HG03565 (cell line): ENCODE measurements around the gene CYTH4.
"Not testable (repeated sequence)": the region's sequence is repeated elsewhere in the genome, so short reads cannot be mapped to it uniquely, and the experiment has no call there.

Experiments
- ATAC-seq: cut with Tn5 transposase; IDR thresholded peaks from one replicate; pipeline ENCODE4 v1.9.1; 2021; ENCODE audit warnings: mild to moderate bottlenecking, moderate library complexity; ENCODE audit not compliant: unreplicated experiment

CYTH4 gene

DNA sequence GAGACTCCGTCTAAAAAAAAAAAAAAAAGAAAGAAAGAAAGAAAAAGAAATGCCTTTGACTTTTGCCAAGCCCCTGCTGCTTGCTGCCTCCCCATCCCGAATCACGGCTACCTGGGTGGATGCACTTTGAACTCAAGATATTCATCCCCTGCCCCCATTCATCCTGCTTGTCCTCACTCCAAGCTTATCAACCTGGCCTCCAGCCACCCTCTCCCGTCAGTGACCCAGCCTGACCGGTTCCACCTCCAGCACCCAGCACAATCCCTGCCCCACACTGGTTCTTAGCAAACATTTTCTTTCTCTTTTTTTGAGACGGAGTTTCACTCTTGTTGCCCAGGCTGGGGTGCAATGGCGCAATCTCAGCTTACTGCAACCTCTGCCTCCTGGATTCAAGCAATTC is 44.4 kb downstream of the CYTH4 start:
- no peak for ATAC-seq

DNA sequence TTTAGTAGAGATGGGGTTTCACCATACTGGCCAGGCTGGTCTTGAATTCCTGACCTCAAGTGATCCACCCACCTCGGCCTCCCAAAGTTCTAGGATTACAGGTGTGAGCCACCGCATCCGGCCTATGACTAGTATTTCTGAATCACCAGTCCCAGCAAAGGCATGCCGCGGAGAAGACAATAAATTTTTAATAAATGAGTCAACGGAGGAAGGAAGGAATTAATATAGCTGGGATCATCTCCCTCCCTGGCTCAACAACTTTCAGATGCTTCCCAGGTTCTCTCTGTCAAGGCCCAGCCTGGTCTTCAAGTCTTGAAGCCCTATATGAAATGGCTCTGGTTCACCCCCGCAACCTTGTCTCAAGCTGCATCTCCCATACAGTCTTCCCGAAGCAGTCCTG is 45.7 kb downstream of the CYTH4 start:
- ATAC-seq, result no peak

DNA sequence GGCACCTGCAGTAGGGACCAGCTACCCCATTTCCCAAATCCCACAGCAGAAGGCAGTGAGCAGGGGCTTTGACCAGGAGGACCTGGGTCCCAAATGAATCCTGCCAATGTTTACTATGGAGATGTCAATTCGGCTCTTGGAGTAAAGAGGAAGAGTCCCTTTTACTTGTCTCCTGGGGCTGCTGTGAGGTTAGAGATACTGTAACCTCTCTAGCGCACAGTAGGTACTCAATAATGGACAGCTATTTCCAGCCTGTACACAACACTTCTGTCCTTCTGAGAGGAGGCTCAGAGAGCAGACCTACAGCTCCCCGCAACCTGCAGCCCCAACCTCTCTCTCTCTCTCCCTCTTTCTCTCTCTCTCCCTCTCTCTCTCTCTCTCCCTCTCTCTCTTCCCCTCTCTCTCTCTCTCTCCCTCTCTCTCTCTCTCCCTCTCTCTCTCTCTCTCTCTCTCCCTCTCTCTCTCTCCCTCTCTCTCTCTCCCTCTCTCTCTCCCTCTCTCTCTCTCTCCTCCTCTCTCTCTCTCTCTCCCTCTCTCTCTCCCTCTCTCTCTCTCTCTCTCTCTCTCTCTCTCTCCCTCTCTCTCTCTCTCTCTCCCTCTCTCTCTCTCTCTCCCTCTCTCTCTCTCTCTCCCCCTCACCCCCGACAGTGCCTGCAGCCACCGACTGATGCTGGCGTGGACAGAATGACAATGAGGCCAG is 46.4 kb downstream of the CYTH4 start:
- not testable (repeated sequence) for ATAC-seq

DNA sequence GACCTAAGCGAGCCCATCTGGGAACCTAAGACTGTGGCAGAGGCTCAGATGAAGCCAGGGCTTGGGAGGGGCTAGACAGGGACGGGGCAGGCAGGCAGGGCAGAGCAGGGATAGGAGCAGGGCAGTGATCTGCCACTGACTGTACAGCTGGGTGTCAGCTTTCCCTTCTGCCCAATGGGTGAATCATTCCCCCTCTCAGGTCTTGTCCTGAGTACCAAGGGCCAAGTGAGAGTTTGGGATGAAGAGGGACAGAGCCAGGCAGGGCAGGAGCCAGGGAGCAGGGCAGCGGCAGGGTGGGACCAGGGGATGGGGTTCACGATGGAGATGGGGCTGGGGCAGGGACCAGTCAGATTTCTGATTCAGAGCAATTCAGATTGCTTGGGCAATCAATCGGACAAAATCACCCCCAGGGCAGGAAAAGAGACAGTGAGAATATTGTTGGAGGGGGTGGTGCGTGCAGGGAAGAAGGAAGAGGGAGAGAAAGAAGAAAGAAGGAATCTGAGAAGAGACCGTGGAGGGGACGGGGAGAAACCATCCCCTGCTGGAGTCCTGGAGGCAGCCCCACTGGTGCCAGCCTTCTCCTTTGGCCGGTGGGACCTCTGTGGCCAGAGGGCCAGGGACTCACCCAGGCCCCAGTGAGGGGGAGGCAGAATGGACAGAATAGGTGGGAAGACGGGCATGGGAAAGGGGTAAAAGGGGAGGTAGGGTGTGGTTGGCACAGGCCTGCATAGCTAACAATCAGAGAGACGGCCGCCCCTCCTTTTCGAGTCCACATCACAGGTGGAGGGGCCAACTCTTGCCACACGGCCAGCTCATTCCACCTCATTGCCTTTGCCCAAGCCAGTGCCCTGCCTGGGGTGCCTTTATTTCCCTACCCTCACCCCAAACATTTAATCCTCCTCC is 47.2 kb downstream of the CYTH4 start:
- no peak for ATAC-seq

DNA sequence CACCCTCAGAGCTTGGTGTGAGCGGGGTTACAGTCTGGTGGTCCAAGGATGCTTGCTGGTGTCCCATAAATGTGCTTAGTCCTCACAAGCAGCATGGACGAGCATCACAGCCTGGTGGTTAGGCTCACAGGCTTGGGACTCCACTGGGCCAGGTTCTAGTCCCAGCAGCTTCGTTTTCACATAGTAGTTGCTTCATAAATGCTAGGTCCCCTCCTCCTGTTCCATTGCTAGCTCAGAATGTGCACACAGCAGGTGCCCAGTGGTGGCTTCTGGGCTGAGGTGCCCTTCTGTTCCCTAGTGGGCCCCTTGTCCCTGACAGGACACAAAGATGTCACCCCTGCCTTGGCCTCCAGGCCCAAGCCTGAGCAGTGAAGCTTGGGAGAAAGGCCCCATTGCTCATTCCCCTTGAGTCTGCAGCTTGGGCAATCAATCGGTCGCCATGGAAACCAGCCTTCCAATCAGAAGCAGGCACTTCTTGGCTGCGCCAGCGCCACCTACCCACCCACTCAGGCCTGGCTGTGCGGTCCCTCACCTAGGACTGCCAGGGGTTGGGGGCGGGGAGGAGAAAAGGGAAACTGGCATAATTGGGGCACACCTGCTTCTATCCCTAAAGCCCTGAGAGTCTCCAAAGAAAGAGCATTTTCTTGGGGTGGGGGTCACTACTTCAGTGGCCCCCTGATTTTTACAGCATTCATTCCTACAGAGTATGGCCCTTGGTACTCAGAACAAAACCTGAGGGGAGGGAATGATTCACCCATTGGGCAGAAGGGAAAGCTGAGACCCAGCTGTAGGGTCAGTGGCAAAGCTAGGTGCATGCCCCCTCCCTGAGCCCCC is 48.1 kb downstream of the CYTH4 start:
- no peak for ATAC-seq

DNA sequence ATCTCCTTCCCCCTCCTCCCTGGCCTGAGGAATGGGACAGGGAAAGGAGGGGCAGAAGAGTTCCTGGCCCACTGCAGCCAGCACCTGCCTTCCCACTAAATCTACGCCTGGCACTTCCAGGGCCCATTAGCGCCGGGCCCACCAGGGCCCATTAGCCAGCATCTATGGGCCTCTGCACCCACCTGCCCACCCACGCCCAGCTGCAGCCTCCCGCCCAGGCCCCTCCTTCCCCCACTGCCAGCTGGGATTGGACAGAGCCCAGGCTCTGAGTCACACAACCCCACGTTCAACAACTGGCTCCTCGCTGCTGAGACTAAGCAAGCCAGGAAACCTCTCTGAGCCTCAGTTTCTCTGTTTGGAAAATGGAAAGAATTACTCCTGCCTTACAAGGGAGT is 48.7 kb downstream of the CYTH4 start:
- ATAC-seq, result no peak

DNA sequence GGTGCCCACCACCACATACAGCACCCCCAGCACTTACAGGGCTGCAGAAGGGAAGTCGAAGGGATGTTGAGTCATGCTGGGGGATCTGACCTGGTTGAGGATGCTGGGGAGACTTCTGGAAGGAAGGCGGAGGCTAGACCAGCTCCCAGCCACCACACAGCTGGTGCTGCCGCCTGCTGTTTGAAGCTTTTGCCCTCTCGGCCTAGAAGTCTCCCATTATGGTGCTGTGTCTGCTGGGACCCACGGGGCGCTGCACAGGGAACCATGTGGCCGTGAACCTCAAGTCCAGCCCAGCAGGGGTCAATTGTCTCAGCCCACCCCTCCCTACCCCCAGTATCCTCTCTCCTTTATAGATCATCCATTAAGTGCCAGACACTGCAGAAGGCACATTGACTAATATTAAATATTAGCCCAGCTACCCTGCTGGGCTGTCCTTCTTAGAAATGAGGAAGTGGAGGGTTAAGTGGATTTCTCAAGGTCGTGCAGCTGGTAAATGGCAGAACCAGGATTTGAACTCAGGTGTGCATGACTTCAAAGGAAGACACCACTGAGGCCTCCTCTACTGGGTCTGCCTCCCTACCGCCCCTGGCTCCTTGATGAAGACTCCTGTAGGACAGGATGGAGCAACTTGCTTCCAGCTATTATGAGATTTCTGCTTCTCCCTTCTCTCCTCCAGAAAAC is 49.7 kb downstream of the CYTH4 start:
- no peak for ATAC-seq

DNA sequence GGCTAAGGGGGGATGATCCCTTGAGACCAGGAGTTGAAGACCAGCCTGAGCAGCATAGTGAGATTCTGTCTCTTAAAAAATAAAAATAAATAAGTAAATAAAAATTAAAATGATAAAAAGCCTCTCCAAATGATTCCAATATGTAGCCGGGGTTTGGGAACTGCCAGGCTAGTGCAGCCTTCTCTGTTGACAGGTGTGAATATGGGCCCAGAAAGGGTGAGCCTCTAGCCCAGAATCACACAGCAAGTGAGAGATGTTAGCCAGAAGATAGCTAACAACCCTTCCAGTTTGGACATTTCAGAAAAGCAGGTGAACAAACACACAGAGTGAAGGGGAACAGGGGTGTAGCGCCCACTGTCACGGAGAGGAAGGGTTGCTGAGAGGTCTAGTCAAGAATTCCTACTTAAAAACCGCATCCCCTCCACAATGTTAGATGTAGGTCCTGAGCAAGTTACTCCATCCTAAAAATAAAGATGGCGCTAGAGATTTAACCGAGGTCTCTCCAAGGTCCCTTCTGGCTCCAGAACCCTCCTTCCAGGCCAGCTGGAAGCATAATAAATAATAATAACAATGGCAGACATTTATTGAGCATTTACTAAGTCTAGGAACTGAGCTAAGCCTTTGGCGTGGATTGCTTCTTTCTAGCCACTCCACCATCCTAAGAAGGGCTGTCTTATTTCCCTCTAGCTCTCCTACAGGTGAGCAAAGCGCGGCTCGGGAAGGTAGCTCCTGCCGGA is 51.6 kb downstream of the CYTH4 start:
- no peak for ATAC-seq

DNA sequence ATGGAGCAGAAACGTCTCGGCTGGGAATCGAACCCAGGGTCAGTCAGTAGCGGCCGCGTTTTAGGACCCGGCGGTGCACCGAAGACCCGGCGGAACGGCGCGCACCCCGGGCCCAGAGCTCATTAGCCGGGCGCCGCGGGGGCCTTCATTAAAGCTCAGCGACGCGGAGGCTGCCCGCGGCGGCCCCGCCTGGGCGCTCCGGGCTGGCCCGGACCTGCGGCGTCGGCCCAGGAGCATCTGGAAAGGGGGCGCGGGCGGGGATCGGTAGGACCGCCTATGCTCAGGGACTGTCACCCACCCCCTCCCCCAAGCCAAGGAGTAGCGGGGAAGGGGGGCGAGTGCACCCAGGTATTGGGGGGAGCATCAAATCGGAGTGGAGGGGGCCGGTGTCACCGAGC is 52.2 kb downstream of the CYTH4 start:
- ATAC-seq, result no peak

DNA sequence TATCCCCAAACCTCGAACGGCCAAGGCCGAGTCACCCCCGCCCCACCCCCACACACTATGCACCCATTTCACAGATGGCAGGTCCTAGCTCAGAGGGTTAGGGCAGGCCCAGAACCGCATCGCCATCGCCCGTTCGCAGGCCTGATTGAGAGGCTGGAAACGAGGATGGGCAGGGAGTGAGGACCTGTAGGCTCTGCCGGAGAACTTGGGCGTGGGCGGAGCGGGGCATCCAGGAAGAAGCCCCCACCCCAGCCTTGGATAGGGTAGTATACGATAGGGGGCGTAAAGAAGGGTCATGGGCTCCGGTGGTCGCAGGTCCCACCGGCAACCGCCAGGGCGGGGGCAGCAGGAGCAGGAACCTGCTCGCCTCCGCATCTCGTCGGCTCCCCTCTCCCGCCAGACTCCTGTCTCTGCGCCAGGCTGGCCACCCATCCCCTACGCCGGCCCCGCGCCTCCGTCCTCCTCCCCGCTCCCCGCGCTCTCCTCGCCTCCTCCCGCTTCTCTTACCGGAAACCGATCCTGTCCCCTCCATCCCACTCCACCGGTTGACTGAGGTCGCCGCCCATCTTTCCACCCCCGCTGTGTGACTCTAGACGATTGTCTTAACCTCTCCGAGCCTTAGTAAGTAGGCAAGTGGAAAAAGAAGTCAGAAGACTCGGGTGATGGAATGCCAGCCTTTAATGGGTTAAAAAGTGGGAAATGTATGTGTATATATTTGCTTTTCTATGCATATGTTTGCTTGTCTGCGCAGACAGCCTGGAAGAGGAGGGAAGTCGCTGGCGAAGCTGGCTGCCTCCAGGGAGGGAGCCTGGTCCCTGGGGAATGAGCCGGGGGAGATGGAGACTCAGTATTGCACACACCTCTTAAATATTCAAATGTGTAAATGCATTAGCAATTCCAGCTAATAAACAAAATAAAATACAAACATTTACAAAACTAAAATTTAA is 52.8 kb downstream of the CYTH4 start:
- ATAC-seq, result no peak

DNA sequence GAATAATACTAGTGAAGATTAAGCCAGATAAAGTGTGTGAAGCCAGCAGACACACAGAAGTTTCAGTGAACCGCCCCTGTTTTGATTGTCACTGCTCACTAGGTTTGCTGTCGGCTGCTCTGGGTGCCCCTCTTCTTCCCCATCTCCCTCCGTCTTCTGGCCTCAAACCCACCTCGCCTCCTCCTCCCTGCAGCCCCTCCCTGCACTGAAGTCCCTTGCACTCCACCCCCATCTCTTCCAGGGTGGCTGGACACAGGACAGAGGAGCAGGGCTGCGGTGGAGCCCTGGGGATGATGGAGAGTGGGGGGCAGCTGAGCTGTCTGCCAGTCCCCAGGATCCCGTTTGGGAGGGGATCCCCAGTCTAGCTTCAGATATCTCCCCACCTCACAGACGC is 53.5 kb downstream of the CYTH4 start:
- ATAC-seq, result no peak

DNA sequence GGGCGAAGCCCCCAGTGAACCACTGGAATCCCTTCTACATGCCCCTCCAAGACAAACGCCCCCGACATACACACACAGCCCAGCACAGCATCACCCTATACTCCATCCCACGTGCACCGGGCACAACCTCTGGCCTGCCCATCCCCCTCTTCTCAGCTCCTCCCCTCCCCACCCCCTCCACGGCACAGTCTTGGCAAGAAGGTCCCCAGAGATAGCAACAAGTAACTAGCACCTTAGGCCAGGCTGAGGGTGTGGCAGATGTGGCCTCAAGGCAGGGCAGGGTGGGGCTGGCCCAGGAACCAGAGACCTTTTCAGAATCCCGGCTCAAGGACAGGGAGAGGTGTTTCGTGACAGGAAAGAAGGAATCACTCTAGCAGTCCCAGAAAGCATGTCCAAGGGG is 54.3 kb downstream of the CYTH4 start:
- ATAC-seq, result no peak

DNA sequence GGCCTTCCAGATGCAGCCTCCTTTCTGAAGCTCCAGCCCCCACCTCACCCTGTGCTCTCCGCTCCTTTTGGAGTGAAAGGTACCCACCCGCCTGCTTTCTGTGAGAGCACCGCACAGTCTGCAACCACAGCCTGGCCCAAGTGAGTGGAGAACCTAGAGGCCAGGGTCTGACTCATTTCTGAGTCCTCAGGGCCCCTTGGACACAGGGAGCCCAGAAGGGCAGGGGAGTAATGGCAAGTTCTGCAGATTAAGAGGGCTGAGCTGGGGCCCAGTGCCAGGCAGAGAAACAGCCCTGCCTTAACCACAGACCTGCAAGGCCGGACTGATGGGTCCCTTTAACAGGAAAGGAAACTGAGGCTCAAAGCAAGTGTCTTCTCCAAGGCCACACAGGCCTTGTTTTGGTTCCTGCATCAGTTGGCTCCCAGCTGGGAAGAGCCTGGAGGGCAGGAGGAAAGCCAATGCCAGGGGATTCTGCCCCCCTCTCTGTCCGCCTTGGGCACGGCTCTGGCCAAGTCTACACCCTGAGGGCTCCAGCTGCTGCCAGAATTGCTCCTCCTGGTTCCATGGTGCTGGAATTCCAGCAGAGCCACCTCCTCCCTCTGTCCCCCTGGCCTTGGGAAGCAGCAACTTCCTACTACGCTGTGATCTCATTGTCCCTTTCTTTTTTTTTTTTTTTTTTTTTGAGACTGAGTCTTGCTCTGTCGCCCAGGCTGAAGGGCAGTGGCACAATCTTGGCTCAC is 55.1 kb downstream of the CYTH4 start:
- ATAC-seq, result no peak

DNA sequence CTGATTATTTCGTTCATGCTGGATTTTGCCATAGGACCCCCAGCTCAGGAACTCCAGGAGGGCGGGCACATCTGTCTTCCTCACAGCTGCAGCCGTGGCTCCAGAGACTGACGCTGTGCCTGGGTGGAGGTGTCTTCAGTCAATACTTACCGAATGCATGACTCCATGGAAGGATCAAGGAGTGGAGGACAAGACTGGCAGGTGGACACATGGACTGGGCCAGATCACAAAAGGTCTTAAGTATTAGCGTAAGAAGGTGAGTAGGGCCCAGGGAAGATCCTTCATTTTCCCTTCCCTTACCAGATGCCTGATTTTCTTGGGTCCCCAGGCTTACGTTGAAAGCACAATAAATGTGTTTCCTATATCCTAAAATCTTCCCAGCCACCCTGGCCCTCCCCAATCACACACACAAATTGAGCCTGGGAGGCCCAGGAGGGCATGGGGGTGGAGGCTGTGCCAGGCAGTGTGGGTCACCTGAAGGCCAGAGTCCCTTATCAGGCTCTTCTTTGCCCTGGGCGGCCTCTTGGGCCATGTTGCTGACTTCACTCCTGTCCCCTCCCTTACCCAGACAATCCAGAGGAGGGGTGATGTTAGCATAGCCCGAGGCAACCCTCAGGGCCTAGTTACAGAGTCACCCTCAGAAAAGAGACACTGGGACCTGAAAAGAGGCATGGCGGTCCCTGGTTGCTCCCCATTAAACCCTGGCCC is 56.4 kb downstream of the CYTH4 start:
- ATAC-seq, result no peak

DNA sequence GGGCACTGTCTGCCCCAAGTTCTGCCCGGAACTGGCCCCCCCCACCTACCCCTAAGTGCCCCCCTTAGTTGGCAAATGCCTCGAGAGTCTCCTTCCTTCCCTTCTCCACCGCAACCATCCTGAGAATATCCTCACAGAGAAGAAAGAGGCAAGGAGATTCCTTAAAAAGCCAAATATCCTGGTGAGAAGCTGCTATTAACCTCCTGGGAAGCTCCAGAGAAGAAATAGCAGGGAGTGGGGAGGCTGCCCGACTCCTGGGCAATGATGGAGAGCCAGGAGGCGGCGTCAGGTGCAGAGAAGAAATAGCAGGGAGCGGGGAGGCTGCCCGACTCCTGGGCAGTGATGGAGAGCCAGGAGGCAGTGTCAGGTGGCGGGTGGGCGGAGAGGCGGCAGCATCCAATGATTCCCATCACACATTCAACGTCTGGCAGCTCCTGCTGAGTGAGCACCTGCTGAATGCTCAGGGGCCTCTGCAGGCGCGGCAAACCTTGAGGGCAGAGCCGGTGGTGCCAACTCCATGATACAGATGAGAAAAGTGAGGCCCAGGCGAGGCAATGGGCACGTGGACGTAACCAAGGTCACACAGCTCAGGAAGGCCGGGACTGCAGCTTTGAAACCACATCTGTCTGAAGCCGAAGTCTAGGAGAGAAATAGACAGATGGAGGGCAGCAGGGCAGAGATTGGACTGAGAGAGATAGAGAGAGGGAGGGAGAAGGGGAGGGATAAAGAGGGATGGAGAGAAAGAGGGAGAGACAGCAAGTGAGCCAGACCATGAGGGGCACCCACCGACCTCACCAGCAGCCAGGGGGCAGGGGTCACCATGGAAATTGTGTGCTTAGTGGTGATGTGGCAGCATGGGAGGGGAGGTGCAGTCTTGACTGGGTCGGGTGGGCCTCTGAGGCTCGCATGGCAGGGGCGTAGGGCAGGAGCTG is 58.3 kb downstream of the CYTH4 start:
- no peak for ATAC-seq

DNA sequence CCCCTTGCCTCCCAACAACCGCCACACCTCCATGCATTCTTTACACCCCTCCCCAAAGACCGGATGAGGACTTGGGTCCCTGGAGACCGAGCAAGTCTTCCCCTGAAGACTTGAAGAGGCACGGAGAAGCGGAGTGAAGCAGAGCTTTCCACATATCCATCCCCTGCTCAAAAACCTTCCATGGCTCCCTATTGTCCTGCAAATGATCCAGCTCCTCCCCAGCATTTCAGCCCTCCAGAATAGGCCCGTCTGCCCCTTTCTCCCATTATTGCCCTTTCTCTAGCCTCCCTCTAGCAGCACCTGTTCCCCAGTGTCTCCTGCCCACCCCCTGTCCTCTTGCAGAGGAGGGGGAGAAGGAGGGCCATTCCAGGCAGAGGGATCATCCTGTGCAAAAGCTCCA is 59.8 kb downstream of the CYTH4 start:
- ATAC-seq, result no peak

DNA sequence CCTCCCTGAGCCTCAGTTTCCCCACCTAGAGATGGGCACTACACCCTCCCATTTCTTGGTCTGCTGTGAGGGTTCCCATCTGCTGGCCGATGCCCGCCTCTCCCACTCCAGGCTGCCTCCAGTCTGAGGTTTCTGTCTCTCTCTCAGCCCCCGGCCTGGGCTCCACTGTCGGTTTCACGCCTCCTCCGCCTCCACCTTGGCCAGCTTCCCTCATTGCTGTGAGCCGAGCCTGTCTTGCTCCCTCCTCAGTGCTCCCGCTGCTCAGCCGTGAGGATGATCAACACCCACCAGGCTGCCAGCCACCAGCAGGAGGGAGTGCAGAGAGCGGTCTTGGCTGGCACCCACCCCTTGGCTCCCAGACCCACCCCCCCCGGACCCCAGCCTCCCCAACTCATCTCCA is 61.0 kb downstream of the CYTH4 start:
- ATAC-seq, result no peak
